SH-SY5Y (cell line): ENCODE measurements around the gene CDC42EP4.

Experiments used
- GATA2 ChIP-seq: IDR thresholded peaks from 2 replicates; pipeline ENCODE4 v1.6.1; 2011; ENCODE audit warnings: mild to moderate bottlenecking, low read depth, low read length
- GATA3 ChIP-seq: IDR thresholded peaks from 2 replicates; pipeline ENCODE4 v1.6.1; 2011; ENCODE audit warnings: low read depth, mild to moderate bottlenecking, low read length, moderate library complexity

GRCh38 chr17:73265646-73266640 is 45.9 kb downstream of the CDC42EP4 start:
- no peak for TF ChIP-seq GATA3
- TF ChIP-seq GATA2: no peak
